Erythroblast (primary cell): ENCODE results near the gene STX8.

Experiments
- GATA1 ChIP-seq: IDR thresholded peaks from 2 replicates; pipeline ENCODE4 v1.6.1; 2011; ENCODE audit warnings: low read depth, mild to moderate bottlenecking, control low read depth, low read length, moderate library complexity
- POLR2A ChIP-seq: IDR thresholded peaks from 2 replicates; pipeline ENCODE4 v1.6.1; 2011; ENCODE audit warnings: mild to moderate bottlenecking, low read length

- TF ChIP-seq POLR2A, result no peak
- TF ChIP-seq GATA1, result no peak
These were observed 341.2 kb downstream of the STX8 start for GRCh38 chr17:9234389-9234945.
